Measurements from ENCODE around the gene ARMH4.

DNA sequence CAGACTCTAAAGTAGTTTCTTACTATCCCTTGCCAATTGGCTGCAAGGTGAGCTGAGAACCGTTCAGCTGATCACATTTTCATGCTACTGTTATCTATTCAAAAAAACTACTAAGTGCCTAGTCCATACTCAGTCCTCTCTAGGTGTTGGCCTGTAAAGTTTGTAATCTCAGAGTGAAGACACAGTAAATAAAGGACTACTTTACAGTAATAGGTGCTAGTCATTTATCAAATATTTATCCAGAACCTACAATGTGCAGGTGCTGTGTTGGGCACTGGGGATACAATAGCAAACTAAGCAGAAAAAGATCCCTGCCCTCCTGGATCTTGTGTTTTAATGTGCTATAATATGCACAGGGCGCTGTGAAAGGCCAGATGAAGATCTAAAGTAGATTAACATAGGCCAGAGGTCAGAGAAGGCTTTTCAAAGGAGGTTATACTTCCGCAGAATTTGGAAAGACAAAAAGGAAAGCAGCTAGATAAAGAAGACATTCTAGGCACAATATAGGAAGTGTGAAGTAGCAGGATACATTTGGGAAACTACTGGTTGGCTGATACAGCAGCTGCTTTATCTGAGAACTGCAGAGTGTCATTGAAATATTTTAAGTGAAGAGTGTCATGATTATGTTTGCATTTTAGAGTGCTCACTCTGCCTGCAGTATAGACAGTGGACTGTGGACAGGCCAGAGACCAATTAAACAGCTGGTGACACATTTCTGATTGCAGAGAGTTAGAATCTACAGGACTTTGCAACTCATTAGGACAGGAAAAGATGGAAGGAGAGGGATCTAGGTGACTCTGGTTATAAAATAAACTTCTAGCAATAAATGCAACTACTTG is 40.0 kb upstream of the ARMH4 start:
- TF ChIP-seq POLR2A (IDR thresholded peaks at IDR 0.05; ENCODE audit: low read depth, low read length) (no peak), POLR2AphosphoS5 (IDR thresholded peaks at IDR 0.05; ENCODE audit: low read depth, low read length) (no peak)
